ENCODE measurements around the gene BANF2. TPM values are rescaled to one million over a fixed set of nuclear protein-coding genes. Genes with fewer than 3 reads are reported as not detected.

Gene BANF2
- total RNA-seq, 6 experiments from 2014 or later, result not detected

- no peak overlapping the region for H3K27ac ChIP-seq
- no peak for ATAC-seq
- peak in 1 of 3 donors; percentile 33 for DNase-seq
- H3K4me3 ChIP-seq, result no peak overlapping the region
- H3K27me3 ChIP-seq, result no peaks in the 10 kb centered on the region
- intact Hi-C loops (cut with DNase I), result no loop called here
- H3K36me3 ChIP-seq, result peaks cover 0 to 29% (median 10%) of the 10 kb centered on the region in 4 donors
- 96% methylated on average over 3 of the region's 5 CpGs for WGBS (ENCODE audit: insufficient coverage, low coverage, low lambda C conversion rate, missing lambda C conversion rate)
- TF ChIP-seq, protein P1, sequence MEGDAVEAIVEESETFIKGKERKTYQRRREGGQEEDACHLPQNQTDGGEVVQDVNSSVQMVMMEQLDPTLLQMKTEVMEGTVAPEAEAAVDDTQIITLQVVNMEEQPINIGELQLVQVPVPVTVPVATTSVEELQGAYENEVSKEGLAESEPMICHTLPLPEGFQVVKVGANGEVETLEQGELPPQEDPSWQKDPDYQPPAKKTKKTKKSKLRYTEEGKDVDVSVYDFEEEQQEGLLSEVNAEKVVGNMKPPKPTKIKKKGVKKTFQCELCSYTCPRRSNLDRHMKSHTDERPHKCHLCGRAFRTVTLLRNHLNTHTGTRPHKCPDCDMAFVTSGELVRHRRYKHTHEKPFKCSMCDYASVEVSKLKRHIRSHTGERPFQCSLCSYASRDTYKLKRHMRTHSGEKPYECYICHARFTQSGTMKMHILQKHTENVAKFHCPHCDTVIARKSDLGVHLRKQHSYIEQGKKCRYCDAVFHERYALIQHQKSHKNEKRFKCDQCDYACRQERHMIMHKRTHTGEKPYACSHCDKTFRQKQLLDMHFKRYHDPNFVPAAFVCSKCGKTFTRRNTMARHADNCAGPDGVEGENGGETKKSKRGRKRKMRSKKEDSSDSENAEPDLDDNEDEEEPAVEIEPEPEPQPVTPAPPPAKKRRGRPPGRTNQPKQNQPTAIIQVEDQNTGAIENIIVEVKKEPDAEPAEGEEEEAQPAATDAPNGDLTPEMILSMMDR (IDR thresholded peaks at IDR 0.05), result no peak
- no peak for TF ChIP-seq POLR2A (IDR thresholded peaks at IDR 0.05)
- no peaks in the 10 kb centered on the region for H3K9me3 ChIP-seq
- H3K4me1 ChIP-seq, result peaks cover 0 to 42% (median 15%) of the 10 kb centered on the region in 4 donors
Measured at GRCh38 chr20:17659801-17660200, 40.0 kb upstream of the BANF2 start.

GRCh38 chr20:17660667-17661066, 39.1 kb upstream of the BANF2 start:
- Histone ChIP-seq H3K36me3 (peaks cover 0 to 24% (median 10%) of the 10 kb centered on the region in 4 donors), H3K4me1 (peaks cover 0 to 43% (median 17%) of the 10 kb centered on the region in 4 donors), H3K27me3 (no peaks in the 10 kb centered on the region), H3K27ac (peak overlapping the region in 1 of 3 donors; percentile 63), H3K9me3 (no peaks in the 10 kb centered on the region), H3K4me3 (no peak overlapping the region)
- intact Hi-C loops (cut with DNase I), result no loop called here
- TF ChIP-seq, protein P1 (IDR thresholded peaks at IDR 0.05), result no peak
- TF ChIP-seq POLR2A (IDR thresholded peaks at IDR 0.05), result no peak
- WGBS (ENCODE audit: insufficient coverage, low coverage, low lambda C conversion rate, missing lambda C conversion rate), result 64% methylated on average over 5 of the region's 6 CpGs
- DNase-seq, result peak in 1 of 3 donors; percentile 23
- ATAC-seq, result no peak

DNA sequence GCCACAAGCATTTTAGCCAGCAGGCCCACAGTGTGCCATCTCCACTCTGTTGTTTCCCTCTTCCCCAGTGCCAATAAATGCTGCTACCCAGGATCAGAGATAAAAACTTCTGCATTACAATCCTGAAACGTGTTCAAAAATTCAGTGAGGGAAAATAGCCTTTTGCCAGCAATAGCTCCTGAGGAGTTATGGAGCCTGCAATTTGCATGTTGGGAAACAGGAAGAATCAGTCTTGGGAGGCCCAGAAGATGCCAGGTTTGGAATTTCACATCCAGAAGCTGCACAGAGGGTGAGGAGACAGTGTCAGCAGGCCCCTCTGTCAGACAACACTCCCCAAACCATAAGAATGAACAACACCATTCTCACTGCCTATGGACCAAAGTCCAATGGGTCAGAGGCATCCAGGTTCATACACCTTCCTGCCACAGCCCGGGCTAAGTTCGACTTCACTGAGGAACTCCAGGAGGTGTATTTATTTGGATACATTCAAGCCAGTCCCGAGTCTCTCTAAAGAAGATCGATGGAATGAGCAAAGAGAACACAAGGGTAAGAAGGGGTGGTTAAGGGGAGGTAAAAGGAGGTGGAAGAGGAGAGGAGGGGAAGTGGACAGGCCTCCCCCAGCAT, 38.5 kb upstream of the BANF2 start:
- ATAC-seq (peak; percentile 66 to 74 (median 72)), DNase-seq (peak in 1 of 3 donors; percentile 56)
- Histone ChIP-seq H3K36me3 (peaks cover 0 to 18% (median 8%) of the 10 kb centered on the region in 4 donors), H3K9me3 (no peaks in the 10 kb centered on the region), H3K4me3 (no peak overlapping the region), H3K4me1 (peaks cover 0 to 43% (median 20%) of the 10 kb centered on the region in 4 donors), H3K27ac (peak overlapping the region in 2 of 3 donors; percentile 43 to 63), H3K27me3 (no peaks in the 10 kb centered on the region)
- intact Hi-C loops (cut with DNase I), result no loop called here
- WGBS (ENCODE audit: insufficient coverage, low coverage, low lambda C conversion rate, missing lambda C conversion rate), result 30% methylated on average over 5 of the region's 5 CpGs
- no peak for TF ChIP-seq POLR2A (IDR thresholded peaks at IDR 0.05)
- TF ChIP-seq, protein P1 (IDR thresholded peaks at IDR 0.05), result no peak

DNA sequence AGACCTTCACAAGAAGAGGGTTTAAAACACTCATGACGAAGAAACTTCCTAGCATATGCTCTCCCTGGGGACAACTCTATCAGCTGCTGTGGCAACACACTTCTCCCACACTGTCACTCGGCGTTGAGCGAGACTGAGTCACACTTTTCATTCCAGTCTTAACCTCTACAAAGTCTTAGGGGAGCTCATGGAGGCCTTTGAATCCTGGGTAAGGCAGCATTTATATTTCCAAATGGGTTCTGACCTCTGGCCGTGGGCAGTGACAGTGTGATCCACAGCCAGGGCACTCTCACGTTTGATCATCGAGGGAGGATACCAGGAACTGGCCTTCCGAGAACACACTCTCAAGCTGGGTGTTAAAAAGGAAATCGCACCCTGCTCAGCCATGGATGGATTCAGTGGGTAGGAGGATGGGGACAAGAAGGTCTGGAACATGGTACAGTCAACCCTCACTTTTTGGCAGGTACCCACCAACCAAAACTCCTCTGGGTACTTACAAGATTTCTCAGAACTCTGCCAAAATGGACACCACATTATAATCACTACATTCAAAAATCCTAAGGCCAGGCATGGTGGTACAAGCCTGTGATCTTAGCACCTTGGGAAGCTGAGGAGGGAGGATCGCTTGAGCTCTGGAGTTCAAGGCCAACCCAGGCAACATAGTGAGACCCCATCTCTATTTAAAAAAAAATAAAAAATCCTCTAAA, 37.3 kb upstream of the BANF2 start:
- Histone ChIP-seq H3K9me3 (no peaks in the 10 kb centered on the region), H3K27ac (peak overlapping the region in 2 of 3 donors; percentile 2 to 63), H3K4me3 (no peak overlapping the region), H3K4me1 (peaks cover 0 to 43% (median 21%) of the 10 kb centered on the region in 4 donors), H3K36me3 (peaks cover 0 to 16% (median 8%) of the 10 kb centered on the region in 4 donors), H3K27me3 (no peaks in the 10 kb centered on the region)
- ATAC-seq (peak; percentile 69 to 80 (median 74)), DNase-seq (peak in 1 of 3 donors; percentile 53)
- no peak for TF ChIP-seq POLR2A (IDR thresholded peaks at IDR 0.05)
- TF ChIP-seq, protein P1 (IDR thresholded peaks at IDR 0.05), result no peak
- 42% methylated on average over 10 of the region's 10 CpGs for WGBS (ENCODE audit: insufficient coverage, low coverage, low lambda C conversion rate, missing lambda C conversion rate)
- intact Hi-C loops (cut with DNase I), result no loop called here
